Mononuclear cell (primary cell): ENCODE measurements around the gene ATE1. TPM values are rescaled to one million over a fixed set of nuclear protein-coding genes. Genes with fewer than 3 reads are reported as not detected.
"Not testable (repeated sequence)": the region's sequence is repeated elsewhere in the genome, so short reads cannot be mapped to it uniquely, and the experiment has no call there.

ENCODE experiments used
- H3K27me3 ChIP-seq: 2 replicates; pipeline ENCODE4 v1.6.0; 2011; ENCODE audit warnings: low read length, control low read depth; ENCODE audit not compliant: insufficient read depth
- H3K4me1 ChIP-seq: 2 replicates; pipeline ENCODE4 v1.5.1; 2011; ENCODE audit warnings: mild to moderate bottlenecking, low read length, control low read depth; ENCODE audit not compliant: insufficient read depth
- H3K4me3 ChIP-seq: 2 replicates; pipeline ENCODE4 v1.5.1; 2011; ENCODE audit warnings: mild to moderate bottlenecking, low read length, moderate library complexity
- H3K9me3 ChIP-seq: 2 replicates; pipeline ENCODE4 v1.5.1; 2011; ENCODE audit warnings: low read depth, mild to moderate bottlenecking, control low read depth, low read length
- total RNA-seq: library from RNA; depleted of rRNA; stranded (reverse); fragments of >200 nt; gene quantifications from one replicate; pipeline ENCODE4 v1.2.3, GENCODE V29; 2012

The ATE1 gene
- total RNA-seq, 1 donor, result 14.9 TPM

DNA sequence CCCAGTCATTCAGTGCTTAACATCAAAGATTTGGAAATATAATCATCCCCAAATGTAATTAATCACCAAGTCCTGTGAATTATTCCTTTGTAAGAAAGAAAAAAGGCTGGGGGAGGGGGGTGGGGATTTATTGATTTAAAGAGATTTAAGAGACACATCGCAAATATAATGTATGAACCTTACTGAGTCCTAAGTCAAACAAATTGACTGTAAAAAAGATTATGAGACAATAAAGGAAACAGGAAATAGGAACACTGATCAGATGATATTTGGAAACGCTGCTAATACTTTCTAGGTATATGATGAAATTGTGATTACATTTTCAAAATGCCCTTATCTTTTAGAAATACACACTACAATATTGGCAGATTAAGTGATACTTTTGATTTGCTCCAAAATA lies 92.5 kb downstream of the ATE1 start:
- Histone ChIP-seq H3K9me3 (no peaks in the 10 kb centered on the region), H3K27me3 (no peaks in the 10 kb centered on the region), H3K4me3 (no peak overlapping the region), H3K4me1 (no peaks in the 10 kb centered on the region)

DNA sequence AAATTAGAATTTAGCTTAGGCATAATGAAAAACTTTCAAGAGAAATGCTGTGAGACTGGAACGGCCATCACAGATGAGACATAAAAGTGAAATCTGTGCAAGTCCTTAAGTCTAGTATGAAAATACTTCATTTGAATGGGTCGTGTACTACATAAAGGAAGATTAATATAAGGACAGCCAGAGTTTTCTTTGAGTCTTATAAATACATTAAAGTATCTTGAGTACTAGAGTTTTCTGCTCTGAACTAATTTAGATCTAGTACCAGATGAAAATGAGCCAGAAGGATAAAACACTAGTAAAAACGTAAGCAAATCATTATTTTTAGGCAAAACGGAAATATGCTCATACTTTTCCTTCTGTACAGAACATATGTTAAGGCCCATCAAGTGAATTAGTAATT lies 93.1 kb downstream of the ATE1 start:
- Histone ChIP-seq H3K4me1 (no peaks in the 10 kb centered on the region), H3K4me3 (no peak overlapping the region), H3K27me3 (no peaks in the 10 kb centered on the region), H3K9me3 (no peaks in the 10 kb centered on the region)

DNA sequence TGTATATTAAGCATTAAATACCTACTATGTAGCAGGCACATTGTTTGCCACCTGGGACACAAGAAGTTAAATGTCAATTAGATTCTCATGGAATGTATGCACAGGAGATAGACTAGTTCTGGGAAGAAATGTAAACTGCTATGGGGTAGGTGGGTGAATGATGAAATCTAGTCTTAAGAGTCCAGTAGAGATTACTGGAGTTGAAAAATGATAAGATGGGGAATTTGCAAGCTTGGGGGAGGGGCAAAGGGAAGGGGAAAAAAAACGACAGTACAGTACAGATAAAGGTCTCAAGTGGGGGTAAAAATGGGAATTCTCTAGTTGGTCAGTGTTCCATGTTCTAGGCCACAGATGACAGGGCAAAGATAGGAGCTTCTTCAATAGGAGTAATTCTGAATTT lies 94.4 kb downstream of the ATE1 start:
- Histone ChIP-seq H3K27me3 (no peaks in the 10 kb centered on the region), H3K9me3 (no peaks in the 10 kb centered on the region), H3K4me1 (no peaks in the 10 kb centered on the region), H3K4me3 (no peak overlapping the region)

DNA sequence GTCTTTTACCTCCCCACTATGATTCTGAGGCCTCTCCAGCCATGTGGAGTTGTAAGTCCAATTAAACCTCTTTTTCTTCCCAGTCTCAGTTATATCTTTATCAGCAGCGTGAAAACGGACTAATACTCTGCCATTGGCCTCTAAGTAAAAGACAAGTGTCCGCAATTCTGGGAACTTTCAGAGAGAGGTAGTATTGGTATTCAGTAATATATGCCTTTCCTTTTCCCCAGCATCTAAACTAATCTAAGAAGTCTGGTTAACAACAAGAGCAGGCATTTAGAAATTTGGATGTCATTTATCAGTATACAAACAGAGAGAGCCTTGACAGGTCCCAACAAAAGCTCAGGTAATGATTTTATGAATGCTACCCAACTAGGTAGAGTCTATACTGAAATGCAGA lies 95.2 kb downstream of the ATE1 start:
- no peak overlapping the region for H3K4me3 ChIP-seq

DNA sequence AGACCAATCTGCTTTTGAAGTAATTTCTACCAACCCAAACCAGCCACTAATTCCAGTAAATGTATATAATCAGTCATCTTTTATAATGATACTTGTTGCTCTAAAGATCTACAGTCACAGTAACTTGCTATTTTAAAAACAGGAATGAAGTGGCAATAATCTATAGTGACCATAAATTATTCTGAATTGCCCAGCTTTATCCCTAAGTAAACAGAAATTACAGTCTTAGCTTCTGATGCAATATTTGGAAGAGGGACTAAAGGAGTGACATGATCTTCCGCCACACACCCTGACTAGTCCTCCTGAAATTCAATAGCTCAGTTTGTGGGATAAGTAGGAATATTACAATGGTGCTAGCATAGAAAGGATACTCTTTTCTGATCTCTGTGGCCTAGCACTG lies 96.1 kb downstream of the ATE1 start:
- Histone ChIP-seq H3K9me3 (no peaks in the 10 kb centered on the region), H3K4me3 (no peak overlapping the region), H3K4me1 (no peaks in the 10 kb centered on the region), H3K27me3 (no peaks in the 10 kb centered on the region)

More for the DNA sequence above, 95.2 kb downstream of the ATE1 start:
- no peaks in the 10 kb centered on the region for H3K4me1 ChIP-seq
- H3K9me3 ChIP-seq, result no peaks in the 10 kb centered on the region
- H3K27me3 ChIP-seq, result no peaks in the 10 kb centered on the region

DNA sequence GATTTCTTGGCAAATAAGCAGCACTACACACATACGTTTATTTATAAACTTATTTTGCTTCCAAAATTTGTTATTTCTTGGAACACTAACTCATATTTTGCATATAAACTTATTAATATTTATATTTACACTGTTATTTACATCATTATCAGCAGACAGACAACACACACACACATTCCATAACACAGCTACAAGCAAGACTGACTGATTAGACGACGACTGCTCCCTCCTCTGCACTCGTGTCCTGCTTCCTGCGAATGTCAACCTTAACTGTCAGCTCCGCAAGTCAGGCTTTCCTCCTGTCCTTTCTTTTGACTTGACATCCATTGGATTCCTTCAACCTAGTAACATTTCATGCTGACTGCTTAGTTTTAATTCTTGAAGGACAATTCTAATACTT lies 96.6 kb downstream of the ATE1 start:
- Histone ChIP-seq H3K9me3 (no peaks in the 10 kb centered on the region), H3K4me1 (no peaks in the 10 kb centered on the region), H3K27me3 (no peaks in the 10 kb centered on the region), H3K4me3 (no peak overlapping the region)

DNA sequence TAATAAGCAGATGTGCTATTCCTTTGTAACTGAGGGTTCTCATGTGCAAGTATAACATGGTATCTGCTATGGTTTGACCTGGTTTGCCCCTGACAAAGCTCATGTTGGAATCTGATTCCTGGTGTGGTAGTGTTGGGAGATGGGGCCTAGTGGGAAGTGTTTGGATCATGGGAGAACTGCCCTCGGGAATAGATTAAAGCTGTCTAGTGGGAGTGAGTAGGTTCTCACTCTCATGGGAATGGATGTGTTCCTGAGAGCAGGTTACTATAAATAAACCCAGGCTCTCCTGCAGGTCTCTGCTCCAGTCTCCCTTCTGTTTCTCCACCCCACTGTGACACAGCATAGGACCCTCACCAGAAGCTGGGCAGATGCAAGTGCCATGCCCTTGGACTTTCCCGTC lies 97.7 kb downstream of the ATE1 start:
- H3K27me3 ChIP-seq, result no peaks in the 10 kb centered on the region
- no peaks in the 10 kb centered on the region for H3K4me1 ChIP-seq
- no peaks in the 10 kb centered on the region for H3K9me3 ChIP-seq
- H3K4me3 ChIP-seq, result no peak overlapping the region

DNA sequence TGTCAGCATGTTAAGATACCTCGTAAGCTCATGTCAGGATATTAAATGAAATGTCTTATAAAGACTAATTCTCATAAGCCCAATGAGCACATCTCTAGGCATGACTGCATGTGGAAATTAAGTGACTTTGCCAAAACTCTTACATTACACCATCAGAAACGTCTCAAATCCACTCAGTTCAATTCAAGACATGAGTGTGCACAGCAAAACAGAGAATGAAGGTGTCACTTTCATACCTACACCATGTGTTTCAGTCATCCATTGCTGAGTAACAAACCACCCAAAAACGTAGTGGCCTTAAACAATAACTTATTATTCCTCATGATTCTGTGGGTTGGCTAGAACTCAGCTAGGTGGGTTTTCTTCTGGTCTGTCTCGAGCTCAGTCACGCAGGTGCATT lies 99.8 kb downstream of the ATE1 start:
- Histone ChIP-seq H3K4me1 (no peaks in the 10 kb centered on the region), H3K4me3 (no peak overlapping the region), H3K27me3 (no peaks in the 10 kb centered on the region), H3K9me3 (no peaks in the 10 kb centered on the region)

DNA sequence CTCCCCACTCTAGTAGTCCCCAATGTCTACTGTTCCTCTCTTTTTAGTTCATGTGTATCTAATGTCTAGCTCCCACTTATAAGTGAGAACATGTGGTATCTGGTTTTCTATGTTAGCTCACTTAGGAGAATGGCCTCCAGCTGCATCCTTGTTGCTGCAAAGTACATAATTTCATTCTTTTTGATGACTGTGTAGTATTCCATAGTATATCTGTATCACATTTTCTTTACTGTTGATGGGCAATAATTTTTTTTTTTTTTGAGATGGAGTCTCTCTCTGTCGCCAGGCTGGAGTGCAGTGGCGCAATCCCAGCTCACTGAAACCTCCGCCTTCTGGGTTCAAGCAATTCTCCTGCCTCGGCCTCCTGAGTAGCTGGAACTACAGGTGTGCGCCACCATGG lies 101.1 kb downstream of the ATE1 start:
- H3K9me3 ChIP-seq, H3K4me3 ChIP-seq, H3K27me3 ChIP-seq, H3K4me1 ChIP-seq: not testable (repeated sequence)

DNA sequence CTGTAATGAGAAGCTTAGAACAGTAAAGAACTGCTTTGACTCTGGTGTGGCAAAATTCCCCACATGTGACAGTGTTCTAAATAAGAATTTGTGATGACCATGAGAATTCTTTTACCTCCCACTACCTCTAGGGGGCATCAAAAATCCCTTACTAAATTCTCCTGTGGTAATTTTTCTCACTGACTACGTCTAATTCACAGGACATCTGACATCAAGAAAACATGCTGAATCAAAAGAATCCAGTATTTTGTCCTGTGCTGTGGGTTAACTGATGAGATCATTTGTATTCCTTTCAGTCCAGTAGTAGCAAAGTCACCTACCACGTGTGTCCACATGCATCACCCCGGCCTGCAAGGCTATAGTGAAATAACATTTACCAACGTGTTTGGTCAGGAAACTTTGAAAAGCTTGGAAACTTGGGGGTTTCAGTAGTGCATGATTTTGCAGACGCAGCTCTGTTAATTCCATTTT lies 103.8 kb downstream of the ATE1 start:
- Histone ChIP-seq H3K4me1 (no peaks in the 10 kb centered on the region), H3K9me3 (no peaks in the 10 kb centered on the region), H3K4me3 (no peak overlapping the region), H3K27me3 (no peaks in the 10 kb centered on the region)

DNA sequence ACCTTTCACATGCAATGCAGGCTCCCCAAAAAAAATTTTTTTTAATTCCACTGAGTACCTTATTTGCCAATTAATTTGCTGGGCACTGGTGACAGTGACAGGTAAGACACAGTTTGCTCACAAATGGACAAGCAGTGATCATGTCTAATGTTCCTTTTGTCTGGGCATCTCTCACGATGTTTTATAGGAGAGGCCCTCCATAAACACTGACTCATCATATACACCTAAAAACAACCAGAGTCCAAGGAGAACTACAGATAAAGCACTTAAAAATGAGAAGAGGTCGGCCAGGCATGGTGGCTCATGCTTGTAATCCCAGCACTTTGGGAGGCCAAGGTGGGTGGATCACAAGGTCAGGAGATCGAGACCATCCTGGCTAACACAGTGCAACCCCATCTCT lies 105.1 kb downstream of the ATE1 start:
- Histone ChIP-seq H3K4me3 (no peak overlapping the region), H3K9me3 (no peaks in the 10 kb centered on the region), H3K4me1 (no peaks in the 10 kb centered on the region), H3K27me3 (no peaks in the 10 kb centered on the region)

DNA sequence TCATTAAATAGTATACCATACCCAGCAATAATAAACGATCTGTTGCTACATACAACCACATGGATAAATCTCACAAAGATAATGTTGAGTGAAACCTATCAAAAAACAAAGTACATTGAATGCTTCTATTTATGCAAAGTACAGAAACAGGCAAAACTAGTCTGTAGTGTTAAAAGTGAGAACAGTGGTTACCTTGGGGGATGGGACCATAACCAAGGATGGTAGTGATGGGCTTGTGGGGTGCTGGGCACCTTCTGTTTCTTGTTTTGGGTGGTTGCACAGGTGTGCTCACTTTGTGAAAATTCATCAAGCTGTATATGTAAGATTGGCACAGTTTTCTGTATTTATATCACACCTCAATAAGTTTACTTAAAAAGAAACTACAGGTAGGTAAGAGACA lies 105.7 kb downstream of the ATE1 start:
- Histone ChIP-seq H3K9me3 (no peaks in the 10 kb centered on the region), H3K4me1 (no peaks in the 10 kb centered on the region), H3K4me3 (no peak overlapping the region), H3K27me3 (no peaks in the 10 kb centered on the region)

DNA sequence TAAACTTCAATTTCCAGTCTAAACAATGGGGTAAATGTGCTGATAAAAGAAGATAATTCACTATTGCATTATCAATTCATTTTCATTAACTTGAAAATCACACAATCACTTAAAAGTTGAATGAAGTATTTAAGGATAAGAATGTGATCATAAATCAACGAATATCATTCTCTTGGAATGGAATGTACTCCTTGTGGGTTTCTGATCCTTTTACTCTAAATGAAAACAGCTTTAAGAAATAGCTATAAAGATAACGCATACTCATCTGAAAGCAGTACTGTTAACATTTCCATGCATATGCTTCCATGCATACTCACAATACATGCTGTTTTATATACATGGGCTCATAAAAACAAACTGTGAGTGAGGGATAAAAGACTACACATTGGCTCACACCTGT lies 108.8 kb downstream of the ATE1 start:
- H3K4me1 ChIP-seq, result no peaks in the 10 kb centered on the region
- H3K4me3 ChIP-seq, result no peak overlapping the region
- H3K27me3 ChIP-seq, result no peaks in the 10 kb centered on the region

DNA sequence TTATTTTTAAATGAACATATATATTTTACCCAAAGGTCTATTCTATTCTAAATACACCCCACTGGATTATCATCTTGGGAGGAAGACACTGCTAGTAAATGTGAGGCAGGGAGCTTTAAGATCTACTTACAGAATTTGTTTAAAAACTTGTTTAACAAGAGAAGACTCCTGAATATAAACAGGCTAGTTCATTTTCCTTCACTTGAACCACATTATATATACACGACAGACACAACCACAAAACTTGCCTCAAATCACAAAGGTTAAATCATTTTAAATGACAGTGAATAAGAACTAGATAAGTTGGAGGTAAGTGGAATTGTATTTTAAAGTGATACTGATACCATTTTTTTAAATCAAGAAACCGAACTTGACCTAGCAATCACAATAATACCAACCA lies 109.2 kb downstream of the ATE1 start:
- no peaks in the 10 kb centered on the region for H3K9me3 ChIP-seq
- no peaks in the 10 kb centered on the region for H3K4me1 ChIP-seq
- H3K4me3 ChIP-seq, result no peak overlapping the region
- no peaks in the 10 kb centered on the region for H3K27me3 ChIP-seq

More for the DNA sequence above, 108.8 kb downstream of the ATE1 start:
- H3K9me3 ChIP-seq, result no peaks in the 10 kb centered on the region

DNA sequence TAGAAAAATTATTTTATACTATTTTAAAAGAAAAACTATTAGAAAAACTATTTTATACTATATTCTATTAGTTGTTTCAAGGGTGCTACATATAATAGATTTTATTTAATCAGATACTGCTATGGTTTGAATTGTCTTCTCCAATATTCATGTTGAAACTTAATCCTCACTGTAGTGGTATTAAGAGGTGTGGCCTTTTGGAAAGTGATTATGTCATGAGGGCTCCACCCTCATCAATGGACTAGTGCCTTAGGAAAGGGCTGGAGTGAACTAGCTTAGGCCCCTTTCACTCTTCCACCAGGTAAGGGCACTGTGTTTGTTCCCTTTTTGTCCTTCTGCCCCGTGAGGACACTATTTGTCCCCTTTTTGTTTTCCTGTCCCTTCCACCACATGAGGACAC lies 111.6 kb downstream of the ATE1 start:
- Histone ChIP-seq H3K4me1 (no peaks in the 10 kb centered on the region), H3K27me3 (no peaks in the 10 kb centered on the region), H3K9me3 (no peaks in the 10 kb centered on the region), H3K4me3 (no peak overlapping the region)

DNA sequence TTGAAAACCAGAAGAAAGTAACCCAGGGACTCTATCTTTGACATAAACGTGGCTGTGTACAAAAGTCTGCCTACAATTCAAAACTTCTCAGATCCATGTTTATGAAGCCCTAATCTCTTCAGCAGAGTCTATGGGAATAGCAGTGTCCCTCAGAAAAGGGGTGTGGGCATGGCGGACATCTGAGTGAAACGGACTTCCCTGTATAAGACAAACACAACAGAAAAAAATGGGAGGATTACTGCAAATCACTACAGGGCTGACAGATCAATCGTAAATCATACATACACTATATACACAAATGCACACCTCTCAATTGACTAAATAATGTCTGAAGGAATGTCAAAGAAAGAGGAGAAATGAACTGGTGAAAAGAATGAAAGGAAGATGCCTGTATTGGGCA lies 114.0 kb downstream of the ATE1 start:
- no peak overlapping the region for H3K4me3 ChIP-seq
- H3K27me3 ChIP-seq, result no peaks in the 10 kb centered on the region
- no peaks in the 10 kb centered on the region for H3K9me3 ChIP-seq

More for the DNA sequence above, 114.0 kb downstream of the ATE1 start:
- no peaks in the 10 kb centered on the region for H3K4me1 ChIP-seq
